NCI-H2171 treated with DMSO at 0.1 percent for 48 hours (cell line): ENCODE data around the gene IFI30.

Source experiments
- DNase-seq: peaks from one replicate; lab custom pipeline; 2025; lab: John Stamatoyannopoulos, UW

The IFI30 gene

GRCh38 chr19:18173572-18174288 lies at the start of gene IFI30:
Gene IFI30 (plus strand): TSS chr19:18173813. CDS start chr19:18173842, 29 bp downstream.
- DNase-seq, result peak; percentile 78

GRCh38 chr19:18123819-18124218 lies 49.8 kb upstream of the IFI30 start:
- no peak for DNase-seq

DNA sequence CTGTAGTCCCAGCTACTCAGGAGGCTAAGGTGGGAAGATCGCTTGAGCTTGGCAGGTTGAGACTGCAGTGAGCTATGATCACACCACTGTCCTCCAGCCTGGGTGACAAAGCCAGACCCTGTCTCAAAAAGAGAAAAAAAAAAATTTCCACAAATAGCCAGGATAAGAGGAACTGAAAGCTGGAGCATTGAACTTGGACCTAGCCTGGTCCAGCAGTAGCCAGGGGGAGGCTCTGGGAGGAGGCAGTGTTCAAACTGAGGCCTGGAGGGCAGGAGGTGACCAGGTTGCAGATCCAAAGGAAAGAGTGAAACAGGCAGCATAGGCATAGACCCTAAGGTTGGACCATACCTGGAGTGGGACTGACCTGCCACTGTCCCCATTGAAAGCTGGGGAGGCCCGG lies 47.5 kb upstream of the IFI30 start:
- no peak for DNase-seq

DNA sequence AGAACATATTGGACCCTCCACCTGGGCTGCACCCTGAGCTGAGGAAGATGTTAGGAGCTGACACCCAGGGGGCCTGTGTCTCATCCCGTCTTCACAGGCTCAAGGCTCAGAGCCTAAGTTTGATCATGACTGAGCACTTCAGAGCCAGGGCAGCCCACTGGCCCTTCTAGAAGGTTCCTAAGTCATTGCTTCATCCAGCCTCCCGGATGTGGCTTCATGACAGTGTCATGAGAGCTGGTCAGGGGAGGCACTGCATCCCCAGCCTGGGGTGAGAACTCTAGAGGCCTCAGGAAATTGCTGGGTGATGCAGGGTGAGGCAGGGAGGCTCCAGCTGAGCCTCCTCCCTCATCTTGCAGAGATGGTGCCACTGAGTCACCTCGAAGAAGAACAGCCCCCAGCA lies 45.6 kb upstream of the IFI30 start:
- no peak for DNase-seq

GRCh38 chr19:18128805-18129204 lies 44.8 kb upstream of the IFI30 start:
- DNase-seq, result no peak

DNA sequence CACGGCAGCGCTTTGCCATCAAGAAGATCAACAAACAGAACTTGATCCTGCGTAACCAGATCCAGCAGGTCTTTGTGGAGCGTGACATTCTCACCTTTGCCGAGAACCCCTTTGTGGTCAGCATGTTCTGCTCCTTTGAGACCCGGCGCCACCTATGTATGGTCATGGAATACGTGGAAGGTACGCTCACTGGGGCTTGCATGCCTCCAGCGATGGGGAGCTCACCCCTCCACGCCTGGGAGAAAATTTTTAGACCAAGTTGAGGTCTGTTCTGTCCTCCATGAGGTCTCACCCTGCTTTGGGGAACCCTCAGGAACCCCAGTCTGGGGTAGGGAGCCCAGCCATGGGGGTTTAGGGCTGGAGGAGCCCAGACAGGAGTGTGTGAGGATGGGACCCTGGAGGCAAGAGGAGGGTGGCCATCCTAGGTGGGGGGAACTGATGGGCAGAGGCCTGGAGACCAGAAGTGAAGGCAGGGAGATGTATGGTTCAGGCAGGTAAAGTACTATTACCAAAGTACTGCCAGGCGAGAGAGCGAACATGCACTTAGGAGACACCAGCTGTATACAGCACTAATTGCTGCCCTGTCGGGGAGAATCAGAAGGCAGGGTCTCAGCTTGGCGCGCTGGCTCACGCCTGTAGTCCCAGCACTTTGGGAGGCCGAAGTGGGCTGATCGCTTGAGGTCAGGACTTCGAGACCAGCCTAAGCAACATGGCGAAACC lies 42.9 kb upstream of the IFI30 start:
- DNase-seq, result no peak

- DNase-seq, result no peak
These were observed 41.6 kb upstream of the IFI30 start for GRCh38 chr19:18131841-18132596.

DNA sequence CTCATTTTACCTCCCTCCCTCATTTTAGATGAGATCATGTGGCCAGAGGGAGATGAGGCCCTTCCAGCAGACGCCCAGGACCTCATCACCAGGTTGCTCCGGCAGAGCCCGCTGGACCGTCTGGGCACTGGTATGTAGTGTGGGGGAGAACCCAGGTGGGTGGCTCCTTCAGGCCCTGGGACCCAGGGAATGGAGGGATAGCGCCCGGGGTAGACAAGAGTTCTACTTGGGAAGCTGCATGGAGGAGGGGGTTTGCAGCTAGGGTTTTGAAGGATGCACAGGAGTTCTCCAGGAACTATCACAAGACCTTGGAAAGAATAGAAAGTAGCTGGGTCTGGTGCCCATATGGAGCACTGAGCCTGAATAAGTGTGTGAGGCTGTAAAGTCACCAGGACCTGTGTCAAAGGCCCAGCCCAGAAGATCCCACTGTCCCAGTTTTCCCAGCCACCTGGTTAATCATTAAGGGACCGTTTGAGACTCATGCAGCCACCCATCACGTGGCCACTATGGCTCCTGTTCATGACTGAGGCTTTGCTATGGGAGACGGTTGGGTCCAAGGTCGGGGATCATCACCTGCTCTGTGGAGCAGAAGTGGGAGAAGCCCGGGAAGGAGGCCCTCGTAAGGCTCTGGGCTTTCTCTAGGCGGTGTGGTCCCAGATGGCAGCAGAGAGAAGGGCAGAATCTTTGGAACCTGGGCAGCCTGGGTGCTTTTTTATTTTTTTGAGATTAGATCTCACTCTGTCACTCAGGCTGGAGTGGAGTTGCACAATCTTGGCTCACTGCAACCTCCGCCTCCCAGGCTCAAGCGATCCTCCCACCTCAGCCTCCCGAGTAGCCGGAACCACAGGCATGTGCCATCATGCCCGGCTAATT lies 37.7 kb upstream of the IFI30 start:
- DNase-seq, result no peak

GRCh38 chr19:18137242-18137641 lies 36.4 kb upstream of the IFI30 start:
- no peak for DNase-seq

DNA sequence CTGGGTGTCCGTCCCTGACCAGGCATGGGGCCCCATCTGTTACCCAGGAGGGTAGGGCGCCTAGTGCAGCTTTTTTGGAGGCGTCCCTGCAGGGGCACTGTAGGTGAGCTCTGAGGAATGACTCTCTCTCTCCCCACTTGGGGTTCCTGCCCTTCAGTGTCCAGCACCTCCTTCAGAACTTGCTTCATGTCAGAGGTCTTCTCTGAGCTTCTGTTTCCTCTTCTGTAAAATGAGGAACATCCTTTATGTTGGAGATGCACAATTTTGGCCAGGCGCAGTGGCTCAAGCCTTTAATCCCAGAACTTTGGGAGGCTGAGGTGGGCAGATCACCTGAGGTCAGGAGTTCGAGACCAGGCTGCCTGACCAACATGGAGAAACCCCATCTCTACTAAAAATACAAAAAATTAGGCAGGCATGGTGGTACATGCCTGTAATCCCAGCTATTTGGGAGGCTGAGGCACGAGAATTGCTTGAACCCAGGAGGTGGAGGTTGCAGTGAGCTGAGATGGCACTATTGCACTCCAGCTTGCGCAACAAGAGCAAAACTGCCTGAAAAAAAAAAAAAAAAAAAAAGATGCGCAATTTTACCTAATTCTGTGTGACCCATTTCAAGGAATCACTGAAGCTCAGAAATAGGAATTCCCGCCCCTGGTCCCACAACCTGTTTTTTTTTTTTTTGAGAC lies 35.8 kb upstream of the IFI30 start:
- no peak for DNase-seq

DNA sequence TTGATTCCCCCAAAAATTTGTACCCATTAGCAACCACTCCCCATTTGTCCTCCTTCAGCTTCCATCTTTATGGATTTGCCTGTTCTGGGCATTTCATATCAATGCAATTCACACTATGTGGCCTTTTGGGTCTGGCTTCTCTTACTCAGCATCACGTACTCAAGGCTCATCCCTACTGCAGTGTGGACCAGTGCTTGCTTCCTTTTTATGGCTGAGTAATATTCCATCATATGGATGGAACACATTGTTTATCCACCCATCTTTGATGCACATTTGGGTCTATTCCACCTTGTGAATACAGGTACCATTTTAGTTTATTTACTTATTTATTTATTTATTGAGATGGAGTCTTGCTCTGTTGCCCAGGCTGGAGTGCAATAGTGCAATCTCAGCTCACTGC lies 33.1 kb upstream of the IFI30 start:
- DNase-seq, result no peak

DNA sequence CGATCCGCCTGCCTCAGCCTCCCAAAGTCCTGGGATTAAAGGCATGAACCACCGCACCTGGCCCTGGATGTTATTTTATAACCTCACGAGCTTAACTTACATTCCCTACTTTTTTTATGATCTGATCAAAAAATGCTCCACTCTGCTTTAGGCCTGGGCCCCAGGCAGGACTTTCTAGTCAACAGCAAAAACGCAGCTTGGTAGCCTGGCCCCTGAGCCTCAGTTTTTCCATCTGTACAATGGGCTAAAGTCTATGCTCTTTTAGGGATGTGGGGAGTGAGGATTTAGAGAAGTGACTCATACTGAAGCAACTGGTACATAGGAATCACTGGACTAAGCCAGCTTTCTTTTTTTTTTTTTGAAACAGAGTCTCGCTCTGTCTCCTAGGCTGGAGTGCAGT lies 32.6 kb upstream of the IFI30 start:
- no peak for DNase-seq

- DNase-seq, result no peak
These were observed 29.7 kb upstream of the IFI30 start for GRCh38 chr19:18143902-18144301.

DNA sequence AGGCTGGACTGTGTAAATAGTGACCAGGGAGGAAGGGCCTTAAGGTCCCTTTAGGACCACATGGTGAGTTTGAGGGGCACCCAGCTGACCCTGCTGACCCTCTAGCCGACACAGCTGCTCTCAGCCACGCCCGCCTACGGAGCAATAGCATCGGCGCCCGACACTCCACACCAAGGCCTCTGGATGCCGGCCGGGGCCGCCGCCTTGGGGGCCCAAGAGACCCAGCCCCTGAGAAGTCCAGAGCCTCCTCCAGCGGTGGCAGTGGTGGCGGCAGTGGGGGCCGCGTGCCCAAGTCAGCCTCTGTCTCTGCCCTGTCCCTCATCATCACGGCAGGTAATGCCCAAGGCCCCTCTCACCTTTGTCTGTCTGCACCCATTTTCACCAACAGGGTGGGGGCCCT lies 29.3 kb upstream of the IFI30 start:
- no peak for DNase-seq

GRCh38 chr19:18144906-18145305 lies 28.7 kb upstream of the IFI30 start:
- no peak for DNase-seq

DNA sequence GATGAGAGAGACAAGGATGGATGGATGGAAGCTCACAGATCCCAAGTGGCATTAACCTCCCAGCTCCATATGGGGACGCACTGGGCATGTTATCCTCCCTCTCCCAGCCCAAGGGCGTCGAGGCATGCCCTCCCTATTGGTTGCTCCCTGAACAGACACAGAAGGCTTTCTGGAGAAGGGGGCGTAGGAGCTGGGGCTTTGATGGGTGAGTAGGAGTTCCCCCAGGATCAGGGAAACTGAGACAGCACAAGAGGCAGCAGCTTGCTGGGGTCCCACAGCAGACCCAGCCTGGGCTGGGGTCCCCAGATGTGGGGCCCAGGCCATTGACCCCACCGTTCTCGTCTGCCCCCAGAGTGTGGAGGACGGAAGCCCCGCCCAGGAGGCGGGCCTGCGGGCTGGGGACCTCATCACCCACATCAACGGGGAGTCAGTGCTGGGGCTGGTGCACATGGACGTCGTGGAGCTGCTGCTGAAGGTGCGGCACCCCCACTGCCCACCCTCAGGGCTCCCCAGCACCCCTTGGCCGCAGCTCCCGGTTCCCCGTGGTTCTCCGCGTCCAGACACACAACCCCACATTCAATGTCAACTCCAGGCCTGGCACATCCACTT lies 28.1 kb upstream of the IFI30 start:
- no peak for DNase-seq

- no peak for DNase-seq
These were observed 26.2 kb upstream of the IFI30 start for GRCh38 chr19:18147396-18147795.

GRCh38 chr19:18149596-18149975 lies 24.0 kb upstream of the IFI30 start:
- DNase-seq, result no peak

GRCh38 chr19:18150776-18151624 lies 22.6 kb upstream of the IFI30 start:
- no peak for DNase-seq

DNA sequence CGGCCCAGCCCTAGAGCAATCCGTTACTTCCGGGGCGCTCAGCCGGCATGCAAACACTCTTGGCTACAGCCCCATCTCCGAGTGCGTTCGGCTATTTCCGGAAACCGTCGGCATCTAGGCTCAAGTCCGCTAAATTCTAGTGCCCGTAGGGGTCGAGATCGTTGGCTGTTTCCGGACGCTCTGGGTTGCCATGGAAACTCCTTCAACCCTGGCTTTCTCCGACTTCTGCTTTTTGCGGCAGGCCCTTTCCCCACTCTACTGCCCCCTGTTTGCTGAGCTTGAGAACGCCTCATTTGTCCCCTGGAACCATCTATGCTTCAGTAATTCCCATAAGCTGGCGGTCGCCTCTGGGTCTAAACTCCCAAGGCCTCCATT lies 21.2 kb upstream of the IFI30 start:
- peak; percentile 97 for DNase-seq
